ENCODE measurements around the gene CYGB. TPM values are rescaled to one million over a fixed set of nuclear protein-coding genes. Genes with fewer than 3 reads are reported as not detected.

CYGB gene
- total and polyA plus RNA-seq, 9 of the 15 experiments (the other 6 are each of a cell fraction or from before 2014, with no cell fraction given) = 0.08 to 0.95 (median 0.18) TPM; not detected in 5

- no peak for TF ChIP-seq U2AF1 (optimal IDR thresholded peaks at IDR 0.05; ENCODE audit: low read depth, low read length)
- TF ChIP-seq POLR2H (tag; IDR thresholded peaks at IDR 0.05; ENCODE audit: low read depth) = no peak
- no peak for TF ChIP-seq NR2F6 (CRISPR knock-in tag; IDR thresholded peaks at IDR 0.05)
- no peak for TF ChIP-seq ZNF77 (CRISPR knock-in tag; IDR thresholded peaks at IDR 0.05)
- TF ChIP-seq SRSF7 (optimal IDR thresholded peaks at IDR 0.05; ENCODE audit: low read depth, low read length) = no peak
- TF ChIP-seq CHD4 (IDR thresholded peaks at IDR 0.05; ENCODE audit: insufficient read depth, insufficient replicate concordance, low read depth, low read length, poor library complexity, severe bottlenecking) = no peak
- TF ChIP-seq ZNF449 (CRISPR knock-in tag; IDR thresholded peaks at IDR 0.05) = no peak
- TF ChIP-seq UBTF (IDR thresholded peaks at IDR 0.05; ENCODE audit: borderline replicate concordance in 1 of 2, low read depth in 2 of 2, low read length in 2 of 2) = 0 out of 4 replicates have a peak, but pooled peaks of 1 of the 2 experiments have one; percentile 54
- no peak for TF ChIP-seq ZNF407 (IDR thresholded peaks at IDR 0.05; ENCODE audit: low read depth)
Measured at GRCh38 chr17:76504117-76504516, 33.4 kb downstream of the CYGB start (continued).

Measured in K562 (cell line).